ENCODE results near the gene SLC5A3.

Gene SLC5A3

DNA sequence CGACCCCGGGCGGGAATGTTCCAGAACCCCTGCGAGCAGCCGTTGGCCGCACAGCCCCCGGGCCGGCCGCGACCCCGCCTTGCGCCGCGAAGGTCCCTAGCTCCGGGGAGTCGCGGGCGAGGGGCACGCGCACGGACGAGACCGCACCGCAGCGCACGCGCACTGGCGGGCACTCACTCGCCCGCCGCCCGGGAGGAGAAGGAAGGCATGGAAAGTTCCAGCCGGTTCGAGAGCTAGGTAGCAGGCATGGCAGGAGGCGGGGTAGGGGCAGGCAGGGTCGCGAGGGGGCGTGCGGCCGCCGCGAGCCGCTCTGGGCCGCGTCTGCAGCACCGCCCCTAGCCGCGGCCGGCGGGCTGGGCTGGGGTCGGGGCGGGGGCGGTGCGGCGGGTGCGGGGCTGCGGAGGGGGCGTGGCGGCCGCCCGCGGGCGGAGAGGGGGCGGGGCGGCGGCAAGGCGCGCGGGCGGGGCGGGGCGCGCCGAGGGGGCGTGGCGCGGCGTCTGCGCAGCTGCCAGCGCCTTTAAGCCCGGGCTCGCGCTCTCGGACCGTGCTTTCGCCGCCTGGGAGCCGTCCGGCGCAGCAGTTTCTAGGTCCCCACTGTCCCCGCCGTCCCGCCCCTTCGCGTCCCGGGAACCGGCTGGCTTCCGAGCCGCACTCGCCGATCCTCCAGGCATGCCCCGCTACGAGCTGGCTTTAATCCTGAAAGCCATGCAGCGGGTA lies at the start of gene SLC5A3, which contains the start of gene MRPS6:
Gene SLC5A3, plus strand, starts transcription at position 547 of the 717 bp plus-strand sequence. CDS start 21,621 bp downstream, outside the sequence.
Gene MRPS6, plus strand, starts transcription at position 547 of the 717 bp plus-strand sequence. Its CDS starts 123 bp downstream, at position 670.
- TF ChIP-seq, protein P1, sequence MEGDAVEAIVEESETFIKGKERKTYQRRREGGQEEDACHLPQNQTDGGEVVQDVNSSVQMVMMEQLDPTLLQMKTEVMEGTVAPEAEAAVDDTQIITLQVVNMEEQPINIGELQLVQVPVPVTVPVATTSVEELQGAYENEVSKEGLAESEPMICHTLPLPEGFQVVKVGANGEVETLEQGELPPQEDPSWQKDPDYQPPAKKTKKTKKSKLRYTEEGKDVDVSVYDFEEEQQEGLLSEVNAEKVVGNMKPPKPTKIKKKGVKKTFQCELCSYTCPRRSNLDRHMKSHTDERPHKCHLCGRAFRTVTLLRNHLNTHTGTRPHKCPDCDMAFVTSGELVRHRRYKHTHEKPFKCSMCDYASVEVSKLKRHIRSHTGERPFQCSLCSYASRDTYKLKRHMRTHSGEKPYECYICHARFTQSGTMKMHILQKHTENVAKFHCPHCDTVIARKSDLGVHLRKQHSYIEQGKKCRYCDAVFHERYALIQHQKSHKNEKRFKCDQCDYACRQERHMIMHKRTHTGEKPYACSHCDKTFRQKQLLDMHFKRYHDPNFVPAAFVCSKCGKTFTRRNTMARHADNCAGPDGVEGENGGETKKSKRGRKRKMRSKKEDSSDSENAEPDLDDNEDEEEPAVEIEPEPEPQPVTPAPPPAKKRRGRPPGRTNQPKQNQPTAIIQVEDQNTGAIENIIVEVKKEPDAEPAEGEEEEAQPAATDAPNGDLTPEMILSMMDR (conservative IDR thresholded peaks at IDR 0.05; ENCODE audit: low read depth, low read length) = no peak
- peak within 1 kb of the TSS; percentile 84 for H3K4me3 ChIP-seq (ENCODE audit: low read depth, low read length)
- DNase-seq (ENCODE audit: low read depth) = peak; percentile 82

DNA sequence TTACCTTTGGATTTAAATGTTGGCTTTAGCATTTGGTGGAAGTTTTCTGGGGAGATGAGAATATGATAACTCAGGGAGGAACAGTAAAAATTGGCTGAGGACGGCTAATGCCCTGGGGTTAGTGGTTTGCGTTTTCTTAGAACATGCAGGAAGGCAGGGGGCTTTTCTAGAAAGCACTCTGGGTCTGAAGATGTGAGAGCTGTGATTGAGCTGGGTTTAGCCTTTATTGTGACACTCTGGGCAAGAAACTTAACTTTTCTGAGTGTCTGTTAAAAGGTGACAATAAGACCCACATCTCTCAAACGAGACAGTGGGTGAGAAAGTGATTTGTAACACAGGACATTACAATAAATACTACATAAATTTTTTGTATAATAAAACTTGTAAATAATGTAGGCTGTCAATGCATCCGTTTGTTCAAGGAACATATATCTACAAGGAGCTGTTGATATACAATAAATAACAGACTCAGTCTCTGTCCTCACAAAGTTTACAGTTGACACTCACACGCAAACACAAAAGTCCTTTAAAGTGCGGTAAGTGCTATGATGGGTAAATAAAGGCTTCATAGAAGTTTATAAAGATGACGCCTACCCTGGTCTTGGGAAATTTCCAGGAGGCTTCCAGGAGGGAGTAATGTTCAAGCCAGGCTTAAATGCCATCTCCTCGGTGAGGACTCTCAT lies 49.5 kb upstream of the SLC5A3 start:
- no peak overlapping the region for H3K4me3 ChIP-seq (ENCODE audit: low read depth, low read length)
- TF ChIP-seq, protein P1 (conservative IDR thresholded peaks at IDR 0.05; ENCODE audit: low read depth, low read length) = no peak
- DNase-seq (ENCODE audit: low read depth) = no peak

DNA sequence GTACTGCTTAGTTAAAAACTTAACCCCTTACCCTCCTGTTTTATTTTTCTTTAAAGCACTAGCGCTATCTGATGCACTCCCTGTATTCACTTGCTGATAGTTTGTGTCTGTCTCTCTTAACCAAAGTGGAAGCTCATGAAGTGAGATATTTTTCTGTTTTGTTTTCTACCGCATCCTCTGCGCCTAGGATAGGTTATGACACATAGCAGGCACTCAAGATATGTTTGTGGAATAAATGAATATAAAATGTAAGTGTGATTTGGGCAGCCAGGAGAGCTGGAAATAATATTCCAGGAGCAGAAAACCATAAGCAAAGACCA lies 49.0 kb upstream of the SLC5A3 start:
- TF ChIP-seq, protein P1 (conservative IDR thresholded peaks at IDR 0.05; ENCODE audit: low read depth, low read length) = no peak
- no peak for DNase-seq (ENCODE audit: low read depth)
- no peak overlapping the region for H3K4me3 ChIP-seq (ENCODE audit: low read depth, low read length)

DNA sequence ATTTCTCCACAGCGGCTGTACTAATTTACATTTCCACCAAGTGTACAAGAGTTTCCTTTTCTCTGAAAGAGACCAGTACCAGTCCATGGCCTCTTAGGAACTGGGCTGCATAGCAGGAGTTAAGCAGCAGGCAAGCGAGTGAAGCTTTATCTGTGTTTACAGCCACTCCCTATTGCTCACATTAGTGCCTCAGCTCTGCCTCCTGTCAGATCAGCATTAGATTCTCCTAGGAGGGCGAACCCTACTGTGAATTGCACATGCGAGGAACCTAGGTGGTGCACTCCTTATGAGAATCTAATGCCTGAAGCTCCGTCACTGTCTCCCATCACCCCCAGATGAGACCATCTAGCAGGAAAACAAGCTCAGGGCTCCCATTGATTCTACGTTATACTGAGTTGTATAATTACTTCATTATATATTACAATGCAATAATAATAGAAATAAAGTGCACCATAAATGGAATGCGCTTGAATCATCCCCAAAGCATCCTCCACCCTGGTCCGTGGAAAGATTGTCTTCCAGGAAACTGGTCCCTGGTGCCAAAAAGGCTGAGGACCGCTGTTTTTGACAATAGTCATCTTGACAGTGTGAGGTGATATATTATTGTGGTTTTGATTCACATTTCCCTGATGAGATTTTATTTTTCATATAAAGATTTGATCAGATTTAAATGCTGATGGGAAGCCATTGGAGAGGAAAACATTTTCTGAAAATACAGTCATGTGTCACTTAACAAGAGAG lies 45.5 kb upstream of the SLC5A3 start:
- TF ChIP-seq, protein P1 (conservative IDR thresholded peaks at IDR 0.05; ENCODE audit: low read depth, low read length) = no peak
- peak; percentile 23 for DNase-seq (ENCODE audit: low read depth)
- H3K4me3 ChIP-seq (ENCODE audit: low read depth, low read length) = no peak overlapping the region

DNA sequence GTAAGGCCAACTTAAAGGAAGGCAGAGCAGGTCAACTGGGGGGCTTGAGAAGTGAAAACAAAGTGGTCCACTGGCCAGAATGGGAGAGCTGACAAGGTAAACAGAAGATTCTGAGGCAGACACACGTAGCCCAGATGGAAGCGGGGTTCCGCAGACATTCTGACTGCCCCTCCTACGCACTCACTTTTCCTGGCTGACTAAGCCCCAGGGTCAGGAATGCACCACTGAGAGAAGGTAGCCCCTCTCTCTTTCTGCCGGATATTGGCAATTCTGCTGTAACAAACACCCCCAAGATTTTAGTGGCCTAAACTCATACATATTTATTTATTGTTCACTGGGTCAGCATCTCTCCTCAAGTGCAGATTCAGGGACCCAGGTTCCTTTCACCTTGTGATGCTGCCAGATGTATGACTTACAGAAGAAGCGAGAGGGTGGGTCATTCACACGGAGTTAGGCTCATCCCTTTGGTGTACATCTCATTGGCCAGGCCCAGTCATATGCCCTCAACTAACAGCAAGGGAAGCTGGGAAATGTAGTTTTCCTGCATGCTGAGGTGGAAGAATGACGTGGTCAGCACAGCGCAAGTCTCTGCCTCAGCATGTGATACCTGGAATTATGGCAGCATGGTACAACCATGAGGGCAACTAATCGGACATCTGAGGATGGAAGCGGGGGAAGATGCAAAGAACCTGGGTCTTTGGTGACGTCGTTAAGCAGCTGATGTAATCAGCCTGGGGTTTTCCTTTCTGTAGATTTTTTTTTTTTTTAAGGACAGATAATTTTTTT lies 43.4 kb upstream of the SLC5A3 start:
- TF ChIP-seq, protein P1 (conservative IDR thresholded peaks at IDR 0.05; ENCODE audit: low read depth, low read length) = no peak
- peak overlapping the region; percentile 36 for H3K4me3 ChIP-seq (ENCODE audit: low read depth, low read length)
- peak; percentile 92 for DNase-seq (ENCODE audit: low read depth)

DNA sequence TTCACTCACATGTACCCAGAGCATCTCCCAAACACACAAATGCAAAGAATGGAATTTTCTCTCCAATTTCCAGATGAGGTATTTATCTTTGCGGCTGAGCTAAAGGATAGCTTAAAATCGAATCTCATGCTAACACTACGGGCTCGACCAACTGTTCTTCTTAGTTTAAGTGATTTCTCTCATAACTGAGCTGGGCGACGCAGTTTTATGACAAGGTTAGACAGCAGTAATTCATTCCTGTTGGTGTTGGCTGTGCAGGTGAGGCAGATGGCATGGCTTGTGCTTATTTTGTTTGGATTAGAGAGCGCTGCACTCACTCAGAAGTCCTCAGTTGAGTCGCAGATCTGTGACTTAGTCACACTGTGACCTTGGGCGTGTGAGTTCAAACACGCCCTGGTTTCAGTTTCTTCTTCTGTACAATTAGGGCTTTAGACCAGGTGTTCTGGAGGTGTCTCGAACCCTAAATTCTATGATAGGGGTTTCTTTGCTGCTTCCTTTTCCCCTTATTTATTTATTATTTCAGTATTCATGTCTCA lies 41.5 kb upstream of the SLC5A3 start:
- TF ChIP-seq, protein P1 (conservative IDR thresholded peaks at IDR 0.05; ENCODE audit: low read depth, low read length) = no peak
- no peak for DNase-seq (ENCODE audit: low read depth)
- H3K4me3 ChIP-seq (ENCODE audit: low read depth, low read length) = no peak overlapping the region
